ENCODE measurements around the gene FCGR1A.
"Not testable (repeated sequence)": the region's sequence is repeated elsewhere in the genome, so short reads cannot be mapped to it uniquely, and the experiment has no call there.

The FCGR1A gene

DNA sequence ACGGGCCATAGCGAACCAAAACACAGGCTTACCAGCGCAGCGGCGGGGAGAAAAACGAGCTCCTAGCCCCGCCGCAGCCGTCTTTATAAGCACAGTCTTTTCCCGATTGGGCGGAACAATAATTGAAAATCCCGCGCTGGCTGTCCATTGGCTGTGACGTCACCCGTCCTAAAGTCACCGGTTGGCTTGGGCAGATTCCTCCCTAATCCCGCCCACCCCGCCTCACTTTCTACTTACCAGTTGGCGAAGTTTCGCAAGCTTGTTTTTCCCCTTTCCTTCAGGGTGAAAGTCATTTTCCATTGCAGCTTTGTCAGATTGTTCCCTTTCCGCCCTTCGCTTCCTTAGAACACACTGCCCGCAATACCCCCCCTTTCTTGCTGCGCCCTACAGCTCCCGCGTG is 58.7 kb downstream of the FCGR1A start:
- not testable (repeated sequence) for DNase-seq

Measured in activated CD4-positive, alpha-beta T cell treated with anti-CD3 and anti-CD28 coated beads, Interleukin-2, amount 50 U/mL, for 4 hours (primary cell).